LNCAP (cell line): ENCODE measurements around the gene TNNI3.

Experiments
- TF ChIP-seq, protein P1 (sequence below): fragments of 450-650 bp; IDR thresholded peaks from 2 replicates; pipeline ENCODE4 v1.5.1; 2017; ENCODE audit warnings: mild to moderate bottlenecking

TNNI3 gene

DNA sequence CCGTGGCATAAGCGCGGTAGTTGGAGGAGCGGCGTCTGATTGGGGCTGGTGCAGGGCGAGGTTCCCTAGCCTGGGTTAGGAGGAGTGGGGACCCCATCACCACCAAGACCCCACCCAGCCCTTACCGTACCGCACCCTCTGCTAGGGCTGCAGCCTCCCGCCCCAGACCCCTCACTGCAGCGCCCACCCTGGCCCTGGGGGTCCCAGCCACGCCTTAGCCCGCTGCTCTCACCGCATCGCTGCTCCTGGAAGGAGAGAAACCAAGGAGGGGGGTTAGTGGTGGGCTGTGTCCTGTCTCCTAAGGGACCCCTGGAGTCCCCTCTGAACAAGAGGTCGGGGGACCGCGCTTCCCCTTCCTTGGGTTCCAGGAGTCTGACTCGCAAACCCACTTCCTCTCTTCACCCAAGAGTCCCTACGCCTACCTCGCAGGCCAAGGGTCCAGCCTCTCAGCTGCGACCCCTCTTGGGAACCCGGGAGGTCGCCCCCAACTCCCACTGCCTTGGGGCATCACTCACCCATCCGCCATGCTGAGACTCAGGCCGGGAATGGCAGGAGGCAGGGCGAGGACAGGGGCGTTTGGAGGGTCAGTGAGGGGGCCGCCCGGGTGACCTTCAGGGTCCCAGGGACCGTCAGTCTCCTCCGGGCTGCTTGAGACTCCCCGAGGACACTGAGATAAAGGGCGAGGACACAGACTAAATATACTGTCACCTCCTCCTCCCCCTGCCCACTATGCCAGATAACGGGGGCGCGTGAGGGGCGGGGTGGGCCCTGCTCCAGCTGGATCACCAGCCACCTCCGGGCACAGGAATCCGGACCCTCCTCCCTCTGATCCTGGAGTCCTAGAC lies at the start of gene TNNI3:
TNNI3 (minus strand) TSS at position 669 of the 845 bp plus-strand sequence; CDS start at position 526, 143 bp downstream.
- TF ChIP-seq, protein P1, sequence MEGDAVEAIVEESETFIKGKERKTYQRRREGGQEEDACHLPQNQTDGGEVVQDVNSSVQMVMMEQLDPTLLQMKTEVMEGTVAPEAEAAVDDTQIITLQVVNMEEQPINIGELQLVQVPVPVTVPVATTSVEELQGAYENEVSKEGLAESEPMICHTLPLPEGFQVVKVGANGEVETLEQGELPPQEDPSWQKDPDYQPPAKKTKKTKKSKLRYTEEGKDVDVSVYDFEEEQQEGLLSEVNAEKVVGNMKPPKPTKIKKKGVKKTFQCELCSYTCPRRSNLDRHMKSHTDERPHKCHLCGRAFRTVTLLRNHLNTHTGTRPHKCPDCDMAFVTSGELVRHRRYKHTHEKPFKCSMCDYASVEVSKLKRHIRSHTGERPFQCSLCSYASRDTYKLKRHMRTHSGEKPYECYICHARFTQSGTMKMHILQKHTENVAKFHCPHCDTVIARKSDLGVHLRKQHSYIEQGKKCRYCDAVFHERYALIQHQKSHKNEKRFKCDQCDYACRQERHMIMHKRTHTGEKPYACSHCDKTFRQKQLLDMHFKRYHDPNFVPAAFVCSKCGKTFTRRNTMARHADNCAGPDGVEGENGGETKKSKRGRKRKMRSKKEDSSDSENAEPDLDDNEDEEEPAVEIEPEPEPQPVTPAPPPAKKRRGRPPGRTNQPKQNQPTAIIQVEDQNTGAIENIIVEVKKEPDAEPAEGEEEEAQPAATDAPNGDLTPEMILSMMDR = no peak

DNA sequence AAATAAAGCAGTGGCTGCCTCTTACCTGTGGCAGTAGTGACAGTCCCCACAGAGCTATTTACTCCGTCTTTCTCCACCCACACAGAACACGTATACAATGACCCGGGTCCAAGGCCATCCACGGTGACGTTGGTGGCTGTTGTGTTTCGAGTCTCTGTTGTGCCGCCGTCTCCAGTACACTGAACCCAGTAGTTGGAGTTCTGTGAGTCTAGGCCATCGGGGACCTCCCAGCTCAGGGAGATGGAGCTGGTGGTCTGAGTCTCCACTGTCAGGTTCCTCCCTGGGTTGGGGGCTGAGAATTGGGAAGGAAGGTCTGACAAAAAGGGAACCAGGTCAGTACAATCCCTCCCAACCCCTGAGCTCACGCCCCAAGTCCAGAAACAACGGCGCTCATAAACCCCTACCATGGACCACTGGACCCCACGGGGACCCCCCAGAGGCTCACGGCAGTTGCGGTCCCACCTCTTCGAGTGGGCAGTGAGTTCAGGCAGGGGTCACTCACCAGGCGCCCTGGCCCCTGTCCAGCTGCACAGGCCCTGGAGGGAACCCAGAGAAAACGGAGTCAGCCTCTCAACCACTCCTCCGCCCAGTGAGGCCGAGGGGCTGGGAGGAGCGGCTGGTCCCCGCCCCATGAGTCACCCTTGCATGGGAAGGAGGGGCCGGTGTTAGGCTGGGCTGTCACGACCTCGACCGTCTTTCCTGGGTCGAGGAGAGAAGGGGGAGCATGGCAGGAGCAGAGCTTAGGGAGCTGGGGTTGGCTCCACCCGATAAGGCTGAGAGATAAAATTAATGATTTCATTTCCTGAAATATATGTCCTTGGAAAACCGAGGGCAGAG lies 49.4 kb upstream of the TNNI3 start:
- TF ChIP-seq, protein P1 = no peak

DNA sequence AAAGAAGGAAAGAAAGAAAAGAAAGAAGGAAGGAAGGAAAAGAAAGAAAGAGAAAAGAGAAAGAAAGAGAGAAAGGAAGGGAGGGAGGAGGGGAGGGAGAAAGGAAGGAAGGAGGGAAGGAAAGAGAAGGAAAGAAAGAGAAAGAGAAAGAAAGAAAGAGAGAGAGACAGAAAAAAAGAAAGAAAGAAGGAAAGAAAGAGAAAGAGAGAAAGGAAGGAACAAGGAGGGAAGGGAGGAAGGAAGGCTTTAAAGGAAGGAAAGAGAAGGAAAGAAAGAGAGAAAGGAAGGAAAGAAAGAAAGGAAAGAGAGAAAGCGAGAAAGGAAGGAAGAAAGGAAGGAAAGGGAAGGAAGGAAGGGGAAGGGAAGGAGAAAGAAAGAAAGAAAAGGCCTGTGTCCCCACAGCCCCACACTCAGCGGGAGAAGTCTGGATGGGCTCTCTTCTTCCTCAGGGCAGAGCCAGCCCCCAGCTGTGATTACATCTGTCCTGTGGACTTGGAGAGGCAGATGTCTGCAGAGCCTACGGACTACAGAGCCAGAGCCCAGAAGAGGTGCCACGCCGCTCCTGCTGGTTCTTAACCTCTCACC lies 42.2 kb upstream of the TNNI3 start:
- TF ChIP-seq, protein P1 = no peak

DNA sequence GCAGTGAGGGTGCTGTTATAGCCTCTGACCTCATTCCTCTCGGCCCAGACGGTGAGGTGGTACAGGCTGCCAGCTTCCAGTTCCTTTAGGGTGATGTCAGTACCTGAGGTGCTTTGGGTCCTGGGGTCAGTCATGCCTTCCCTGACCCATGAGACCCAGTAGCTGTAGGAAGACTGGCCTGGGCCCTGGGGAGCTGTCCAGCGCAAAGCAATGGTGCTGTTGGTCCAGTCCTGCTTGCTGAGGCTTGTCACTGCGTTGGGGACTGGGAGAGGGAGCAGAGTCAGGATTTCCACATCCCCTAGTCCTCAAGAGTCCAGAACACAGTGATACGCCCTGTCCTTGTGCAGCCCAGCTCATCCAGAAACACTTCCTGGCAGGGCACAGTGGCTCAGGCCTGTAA lies 41.1 kb upstream of the TNNI3 start:
- TF ChIP-seq, protein P1 = no peak

DNA sequence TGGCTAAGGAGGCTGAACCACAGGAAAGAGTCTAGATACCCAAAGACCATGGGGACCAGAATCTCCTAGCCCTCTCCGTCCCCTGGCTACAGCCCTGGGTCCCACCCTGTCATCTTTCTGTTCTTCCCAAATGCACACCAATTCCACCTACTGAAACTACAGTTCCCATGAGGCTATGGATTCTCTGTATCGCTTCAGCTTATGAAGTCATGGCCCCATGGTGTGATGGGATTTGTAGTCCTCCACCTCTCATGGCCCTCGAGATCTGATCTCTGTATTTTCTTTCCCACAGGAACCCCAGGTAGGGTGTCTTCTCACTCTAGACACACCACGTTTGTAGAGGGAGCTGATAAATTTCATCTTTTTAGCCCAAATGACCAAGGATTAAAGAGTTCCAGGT lies 40.0 kb upstream of the TNNI3 start:
- TF ChIP-seq, protein P1 = no peak

DNA sequence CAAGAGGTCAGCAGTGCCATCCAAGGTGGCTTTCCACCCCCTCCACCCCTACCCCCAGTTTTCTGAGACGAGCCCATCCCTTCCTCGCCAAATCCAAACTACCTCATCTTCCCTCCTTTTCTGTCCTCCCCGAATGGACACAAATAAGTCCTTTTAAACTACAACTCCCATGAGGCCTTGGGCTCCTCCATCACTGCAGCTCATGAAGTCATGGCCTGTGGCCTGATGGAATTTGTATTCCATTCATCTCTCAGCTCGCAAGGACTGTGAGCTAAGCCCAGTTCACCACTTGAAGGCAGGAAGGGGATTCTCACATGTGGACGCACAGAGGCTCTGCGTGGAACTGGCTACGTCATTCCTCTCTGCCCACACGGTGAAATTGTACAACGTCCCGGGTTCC lies 39.3 kb upstream of the TNNI3 start:
- TF ChIP-seq, protein P1 = no peak

DNA sequence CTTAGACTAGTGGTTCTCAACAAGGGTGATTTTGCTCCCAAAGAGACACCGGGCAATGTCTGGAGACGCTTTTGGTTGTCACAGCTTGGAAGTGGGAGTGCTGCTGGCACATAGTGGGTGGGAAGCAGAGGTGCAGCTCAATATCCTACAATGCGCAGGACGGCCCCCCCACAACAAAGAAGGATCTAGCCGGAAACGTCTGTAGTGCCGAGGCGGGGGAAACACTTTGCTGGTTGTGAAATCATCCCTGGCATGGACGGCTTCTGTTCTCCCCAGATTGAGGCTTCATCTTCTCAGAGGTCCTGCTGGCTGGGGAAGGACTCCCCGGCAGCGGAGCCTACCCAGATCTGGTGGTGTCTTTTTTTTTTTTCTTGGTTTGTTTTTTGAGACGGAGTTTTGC lies 35.9 kb upstream of the TNNI3 start:
- TF ChIP-seq, protein P1 = no peak
